ENCODE measurements around the gene RNF225. TPM values are rescaled to one million over a fixed set of nuclear protein-coding genes. Genes with fewer than 3 reads are reported as not detected.
A peak's percentile ranks its signal among the peaks of the same experiment; 100 is the strongest.

RNF225 gene
- total and polyA plus RNA-seq, 9 of the 15 experiments (the other 6 are each of a cell fraction or from before 2014, with no cell fraction given), result 0.33 TPM; not detected in 8

- TF ChIP-seq HOMEZ (CRISPR knock-in tag; IDR thresholded peaks at IDR 0.05), result no peak
- no peak for TF ChIP-seq ZNF121 (CRISPR knock-in tag; conservative IDR thresholded peaks at IDR 0.05)
- no peak for TF ChIP-seq PBX2 (CRISPR knock-in tag; IDR thresholded peaks at IDR 0.05; ENCODE audit: low read depth)
- TF ChIP-seq PBX2 (tag; conservative IDR thresholded peaks at IDR 0.05; ENCODE audit: low read depth), result no peak
- TF ChIP-seq, protein P1, sequence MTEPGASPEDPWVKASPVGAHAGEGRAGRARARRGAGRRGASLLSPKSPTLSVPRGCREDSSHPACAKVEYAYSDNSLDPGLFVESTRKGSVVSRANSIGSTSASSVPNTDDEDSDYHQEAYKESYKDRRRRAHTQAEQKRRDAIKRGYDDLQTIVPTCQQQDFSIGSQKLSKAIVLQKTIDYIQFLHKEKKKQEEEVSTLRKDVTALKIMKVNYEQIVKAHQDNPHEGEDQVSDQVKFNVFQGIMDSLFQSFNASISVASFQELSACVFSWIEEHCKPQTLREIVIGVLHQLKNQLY (CRISPR knock-in tag; conservative IDR thresholded peaks at IDR 0.05), result no peak
- TF ChIP-seq CBX3 (IDR thresholded peaks at IDR 0.05; ENCODE audit: borderline replicate concordance in 1 of 2, low read length in 2 of 2), result no peak
- no peak for TF ChIP-seq MCM2 (IDR thresholded peaks at IDR 0.05; ENCODE audit: low read depth)
- TF ChIP-seq ZNF165 (CRISPR knock-in tag; IDR thresholded peaks at IDR 0.05; ENCODE audit: borderline replicate concordance), result no peak
- TF ChIP-seq ZNF3 (CRISPR knock-in tag; IDR thresholded peaks at IDR 0.05), result no peak
- peak; percentile 40; the same call in 1 of the 2 replicates for TF ChIP-seq JUN (IDR thresholded peaks at IDR 0.05; ENCODE audit: borderline replicate concordance, low read depth, low read length)
- no peak for TF ChIP-seq JUN (CRISPR knock-in tag; IDR thresholded peaks at IDR 0.05; ENCODE audit: borderline replicate concordance)
- TF ChIP-seq KDM5B (IDR thresholded peaks at IDR 0.05; ENCODE audit: insufficient replicate concordance, low read depth, low read length), result peak; percentile 88
- TF ChIP-seq OTX1 (CRISPR knock-in tag; IDR thresholded peaks at IDR 0.05), result no peak
- TF ChIP-seq BRF1 (IDR thresholded peaks at IDR 0.05; ENCODE audit: borderline replicate concordance, extremely low read depth, insufficient read length), result no peak
- no peak for TF ChIP-seq NFIX (CRISPR knock-in tag; IDR thresholded peaks at IDR 0.05; ENCODE audit: low read depth)
- no peak for TF ChIP-seq ZFP36 (IDR thresholded peaks at IDR 0.05; ENCODE audit: low read depth, low read length, partially characterized antibody)
- TF ChIP-seq ZNF384 (IDR thresholded peaks at IDR 0.05; ENCODE audit: low read depth, low read length), result peak; percentile 25; the same call in 1 of the 2 replicates
- no peak; the same call in none of the 2 replicates for TF ChIP-seq ETV5 (CRISPR knock-in tag; IDR thresholded peaks at IDR 0.05; ENCODE audit: low read depth)
- TF ChIP-seq TCF3 (CRISPR knock-in tag; IDR thresholded peaks at IDR 0.05), result 0 out of 2 replicates have a peak, but pooled peaks have one; percentile 12
- no peak for TF ChIP-seq NFATC3 (IDR thresholded peaks at IDR 0.05)
- TF ChIP-seq HDAC6 (IDR thresholded peaks at IDR 0.05; ENCODE audit: low read depth, low read length), result no peak
- TF ChIP-seq XRCC5 (IDR thresholded peaks at IDR 0.05; ENCODE audit: low read depth, low read length), result no peak
- TF ChIP-seq CBX5 (IDR thresholded peaks at IDR 0.05; ENCODE audit: borderline replicate concordance, low read depth), result no peak
- no peak for TF ChIP-seq SMARCA4 (IDR thresholded peaks at IDR 0.05)
Observed at GRCh38 chr19:58386576-58387337, 8.7 kb upstream of the RNF225 start, which contains the start of gene RPS5 (continued).
